ENCODE measurements around the gene BEND5.

BEND5 gene

GRCh38 chr1:48680411-48681035 lies 96.2 kb downstream of the BEND5 start:
- no peak for DNase-seq (ENCODE audit: low spot score)

DNA sequence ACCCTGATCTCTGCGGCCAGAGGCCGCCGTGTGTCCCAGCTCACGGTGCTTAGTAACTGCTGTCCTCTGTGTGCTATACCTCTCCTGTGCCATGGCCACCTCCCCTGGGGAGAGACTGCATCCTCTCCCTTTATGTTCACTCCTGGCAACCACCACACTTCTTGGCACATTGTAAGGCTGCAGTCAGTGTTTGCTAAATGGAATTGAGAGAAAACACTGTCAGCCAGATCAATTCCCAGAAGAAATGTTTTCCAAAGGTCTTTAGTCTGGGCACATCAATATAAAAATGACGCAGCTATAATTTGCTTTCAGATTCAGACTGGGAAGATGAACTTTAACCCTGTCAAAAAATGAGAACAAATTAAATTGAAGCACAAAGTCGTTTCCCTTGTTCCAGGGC lies 96.8 kb downstream of the BEND5 start:
- no peak for DNase-seq (ENCODE audit: low spot score)

GRCh38 chr1:48678710-48679505 lies 97.8 kb downstream of the BEND5 start:
- DNase-seq (ENCODE audit: low spot score) = no peak

Data from hepatic stellate cell (primary cell).